ENCODE results near the gene NLRC3. TPM values are rescaled to one million over a fixed set of nuclear protein-coding genes. Genes with fewer than 3 reads are reported as not detected.

NLRC3 gene
- total RNA-seq, 1 experiment from 2014 or later, result 0.09 TPM

GRCh38 chr16:3589001-3589400 is 11.8 kb upstream of the NLRC3 start:
- no peaks in the 10 kb centered on the region for H3K36me3 ChIP-seq (ENCODE audit: insufficient read depth, low read length, poor library complexity, severe bottlenecking)
- no peak overlapping the region for H3K4me3 ChIP-seq (ENCODE audit: low read depth, low read length, poor library complexity, severe bottlenecking)
- intact Hi-C loops (cut with micrococcal nuclease; ENCODE audit: unreplicated experiment), result no loop called here
- no peak for DNase-seq (ENCODE audit: low spot score)
- H3K4me1 ChIP-seq (ENCODE audit: insufficient read depth, low read length, poor library complexity, severe bottlenecking), result no peaks in the 10 kb centered on the region
- TF ChIP-seq, protein P1, sequence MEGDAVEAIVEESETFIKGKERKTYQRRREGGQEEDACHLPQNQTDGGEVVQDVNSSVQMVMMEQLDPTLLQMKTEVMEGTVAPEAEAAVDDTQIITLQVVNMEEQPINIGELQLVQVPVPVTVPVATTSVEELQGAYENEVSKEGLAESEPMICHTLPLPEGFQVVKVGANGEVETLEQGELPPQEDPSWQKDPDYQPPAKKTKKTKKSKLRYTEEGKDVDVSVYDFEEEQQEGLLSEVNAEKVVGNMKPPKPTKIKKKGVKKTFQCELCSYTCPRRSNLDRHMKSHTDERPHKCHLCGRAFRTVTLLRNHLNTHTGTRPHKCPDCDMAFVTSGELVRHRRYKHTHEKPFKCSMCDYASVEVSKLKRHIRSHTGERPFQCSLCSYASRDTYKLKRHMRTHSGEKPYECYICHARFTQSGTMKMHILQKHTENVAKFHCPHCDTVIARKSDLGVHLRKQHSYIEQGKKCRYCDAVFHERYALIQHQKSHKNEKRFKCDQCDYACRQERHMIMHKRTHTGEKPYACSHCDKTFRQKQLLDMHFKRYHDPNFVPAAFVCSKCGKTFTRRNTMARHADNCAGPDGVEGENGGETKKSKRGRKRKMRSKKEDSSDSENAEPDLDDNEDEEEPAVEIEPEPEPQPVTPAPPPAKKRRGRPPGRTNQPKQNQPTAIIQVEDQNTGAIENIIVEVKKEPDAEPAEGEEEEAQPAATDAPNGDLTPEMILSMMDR (conservative IDR thresholded peaks at IDR 0.05; ENCODE audit: low read depth, low read length), result no peak
- no peak for TF ChIP-seq EZH2 (IDR thresholded peaks at IDR 0.05; ENCODE audit: borderline replicate concordance, low read depth, low read length, poor library complexity, severe bottlenecking)
- H3K27me3 ChIP-seq (replicated peaks; ENCODE audit: insufficient read depth, low read depth, low read length, poor library complexity), result no peaks in the 10 kb centered on the region
- ChIA-PET POLR2A (ENCODE audit: low non-redundant PET) (no interaction called here), CTCF (no interaction called here)
- no TSS peak for BruUV-seq (replicated peaks)
- no peak overlapping the region for H3K27ac ChIP-seq (ENCODE audit: low read depth, low read length, poor library complexity, severe bottlenecking)
- no peaks in the 10 kb centered on the region for H3K9me3 ChIP-seq (ENCODE audit: low read depth, low read length, poor library complexity, severe bottlenecking)

DNA sequence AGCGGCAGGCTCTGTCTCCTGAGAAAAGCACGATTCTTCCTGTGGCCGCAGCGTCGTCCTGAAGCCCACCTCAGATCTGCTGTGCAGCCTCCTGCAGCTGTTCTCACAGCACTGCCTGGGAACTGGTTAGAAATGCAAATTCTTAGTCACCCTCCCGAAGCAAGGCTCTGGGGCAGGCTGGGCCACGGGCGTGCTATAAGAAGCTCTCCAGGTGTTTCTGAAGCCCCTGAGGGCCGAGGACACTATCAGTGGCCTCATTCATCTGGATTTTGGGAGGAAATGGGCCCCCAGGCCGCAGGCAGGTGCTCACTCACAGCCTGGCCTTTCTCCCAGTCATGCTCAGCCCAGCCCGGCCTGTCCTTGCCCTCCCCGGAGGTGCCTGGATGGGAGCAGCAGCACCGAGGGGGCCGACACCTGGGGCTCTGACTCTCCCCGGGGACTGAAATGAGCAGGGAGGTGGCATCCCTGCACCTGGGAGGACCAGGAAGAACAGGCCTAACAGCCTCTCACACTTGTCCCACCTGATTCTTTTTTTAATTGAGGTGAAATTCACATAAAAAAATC is 10.4 kb upstream of the NLRC3 start:
- ChIA-PET POLR2A (ENCODE audit: low non-redundant PET) (no interaction called here), CTCF (no interaction called here)
- Histone ChIP-seq H3K27me3 (replicated peaks; ENCODE audit: insufficient read depth, low read depth, low read length, poor library complexity) (no peaks in the 10 kb centered on the region), H3K9me3 (ENCODE audit: low read depth, low read length, poor library complexity, severe bottlenecking) (no peaks in the 10 kb centered on the region), H3K4me1 (ENCODE audit: insufficient read depth, low read length, poor library complexity, severe bottlenecking) (no peaks in the 10 kb centered on the region), H3K4me3 (ENCODE audit: low read depth, low read length, poor library complexity, severe bottlenecking) (no peak overlapping the region), H3K27ac (ENCODE audit: low read depth, low read length, poor library complexity, severe bottlenecking) (no peak overlapping the region), H3K36me3 (ENCODE audit: insufficient read depth, low read length, poor library complexity, severe bottlenecking) (peaks cover 5% of the 10 kb centered on the region)
- no peak for DNase-seq (ENCODE audit: low spot score)
- no TSS peak for BruUV-seq (replicated peaks)
- intact Hi-C loops (cut with micrococcal nuclease; ENCODE audit: unreplicated experiment), result no loop called here
- TF ChIP-seq, protein P1 (conservative IDR thresholded peaks at IDR 0.05; ENCODE audit: low read depth, low read length), result no peak

DNA sequence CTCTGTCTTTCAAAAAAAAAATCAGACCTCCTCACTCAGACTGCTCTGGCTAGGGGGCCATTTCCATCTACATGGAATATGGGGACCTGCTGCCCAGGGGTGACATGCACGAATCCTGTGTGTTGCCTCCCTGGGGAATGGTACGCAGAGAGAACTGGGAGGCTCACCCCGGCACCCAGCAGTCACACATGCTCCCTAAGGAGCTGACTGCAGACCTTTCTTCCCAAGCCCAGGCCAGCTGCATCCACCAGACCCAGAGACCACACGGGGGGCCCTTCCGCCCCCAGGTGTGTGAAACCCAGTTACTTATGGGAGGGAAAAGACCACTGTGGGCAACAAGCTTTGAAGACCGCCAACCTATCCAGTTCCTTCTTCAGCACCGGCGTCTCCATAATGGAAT is 7.2 kb upstream of the NLRC3 start:
- Histone ChIP-seq H3K4me3 (ENCODE audit: low read depth, low read length, poor library complexity, severe bottlenecking) (no peak overlapping the region), H3K27ac (ENCODE audit: low read depth, low read length, poor library complexity, severe bottlenecking) (no peak overlapping the region), H3K36me3 (ENCODE audit: insufficient read depth, low read length, poor library complexity, severe bottlenecking) (peaks cover 8% of the 10 kb centered on the region), H3K9me3 (ENCODE audit: low read depth, low read length, poor library complexity, severe bottlenecking) (no peaks in the 10 kb centered on the region), H3K4me1 (ENCODE audit: insufficient read depth, low read length, poor library complexity, severe bottlenecking) (peaks cover 16% of the 10 kb centered on the region), H3K27me3 (replicated peaks; ENCODE audit: insufficient read depth, low read depth, low read length, poor library complexity) (no peaks in the 10 kb centered on the region)
- intact Hi-C loops (cut with micrococcal nuclease; ENCODE audit: unreplicated experiment), result no loop called here
- DNase-seq (ENCODE audit: low spot score), result no peak
- TF ChIP-seq EZH2 (IDR thresholded peaks at IDR 0.05; ENCODE audit: borderline replicate concordance, low read depth, low read length, poor library complexity, severe bottlenecking), result no peak
- TF ChIP-seq, protein P1 (conservative IDR thresholded peaks at IDR 0.05; ENCODE audit: low read depth, low read length), result no peak
- no TSS peak for BruUV-seq (replicated peaks)
- POLR2A ChIA-PET (ENCODE audit: low non-redundant PET), result no interaction called here
- CTCF ChIA-PET, result no interaction called here
